Esophagus muscularis mucosa (tissue), 4 donors: Measurements from ENCODE around the gene ZSCAN2. TPM values are rescaled to one million over a fixed set of nuclear protein-coding genes. Genes with fewer than 3 reads are reported as not detected.
A peak's percentile ranks its signal among the peaks of the same experiment; 100 is the strongest.

Source experiments
- DNase-seq: peaks from one replicate; pipeline ENCODE4 v3.0.0-alpha.2; 2017; ENCODE audit errors: extremely low spot score
- H3K27ac ChIP-seq, 4 donors: fragments of 200-600 bp; sonication (generic); replicated peaks in 1 of 4; 1 replicate in 3 of 4; 2 replicates in 1 of 4; pipeline ENCODE4 v1.5.1; 2016 to 2019; ENCODE audit warnings: mild to moderate bottlenecking in 1 of 4
- H3K27me3 ChIP-seq, 4 donors: fragments of 200-600 bp; sonication (generic); one replicate each; pipeline versions ENCODE4 v1.5.1 to v1.6.0; 2016 to 2019
- H3K36me3 ChIP-seq, 4 donors: fragments of 200-600 bp; sonication (generic); one replicate each; pipeline ENCODE4 v1.5.1; 2016 to 2019
- H3K4me1 ChIP-seq, 4 donors: fragments of 200-600 bp; sonication (generic); one replicate each; pipeline ENCODE4 v1.5.1; 2016 to 2019
- H3K4me3 ChIP-seq, 4 donors: fragments of 200-600 bp; sonication (generic); 1 replicate in 2 of 4; 2 replicates in 2 of 4; pipeline ENCODE4 v1.5.1; 2016 to 2019; ENCODE audit warnings: mild to moderate bottlenecking in 4 of 4, moderate library complexity in 1 of 4
- H3K9me3 ChIP-seq, 4 donors: fragments of 200-600 bp; sonication (generic); 1 replicate in 3 of 4; 2 replicates in 1 of 4; pipeline ENCODE4 v1.5.1; 2016 to 2019
- CTCF ChIP-seq, 3 experiments: fragments of 200-600 bp in 2 of 3; fragments of 450-650 bp in 1 of 3; sonication (generic) in 2 of 3; IDR thresholded peaks; one replicate each; pipeline ENCODE4 v1.5.1; 2017 to 2019; ENCODE audit warnings: antibody characterized with exemption in 3 of 3, mild to moderate bottlenecking in 2 of 3, moderate library complexity in 1 of 3
- EP300 ChIP-seq: sonication (generic); formaldehyde crosslinking; IDR thresholded peaks from one replicate; pipeline ENCODE4 v1.6.1; 2017; ENCODE audit warnings: antibody characterized with exemption
- POLR2A ChIP-seq: fragments of 450-650 bp; IDR thresholded peaks from one replicate; pipeline ENCODE4 v1.6.1; 2017; ENCODE audit warnings: antibody characterized with exemption, moderate library complexity, mild to moderate bottlenecking, low read depth
- POLR2AphosphoS5 ChIP-seq, 2 donors: sonication (generic); formaldehyde crosslinking; IDR thresholded peaks; one replicate each; pipeline ENCODE4 v1.6.1; 2017; ENCODE audit warnings: antibody characterized with exemption in 2 of 2
- WGBS: methylation state at CpG from one replicate; pipeline ENCODE4 v1.1.5; 2018; 5-methylcytosine and 5-hydroxymethylcytosine counted together
- intact Hi-C: fragments of 100-400 bp; cut with DNase I; formaldehyde crosslinking; loops from one replicate; pipeline ENCODE4 v1.15.1; 2023
- total RNA-seq, 4 donors: library from RNA; depleted of rRNA; stranded (reverse); fragments of >200 nt; gene quantifications; one replicate each; pipeline versions ENCODE4 v1.1.0 to v1.2.1, GENCODE V29; 2016

Gene ZSCAN2
- total RNA-seq, 4 donors from 2014 or later: 4.6 to 9.5 (median 7.7) TPM

GRCh38 chr15:84599906-84600305 is 903 bp upstream of the ZSCAN2 start:
- Histone ChIP-seq H3K36me3 (peaks cover 0 to 12% (median 8%) of the 10 kb centered on the region in 4 donors), H3K27ac (peak overlapping the region; percentile 31 to 79 (median 72)), H3K4me3 (peak overlapping the region; percentile 66 to 84 (median 78)), H3K4me1 (peaks cover 8 to 31% (median 21%) of the 10 kb centered on the region in 4 donors), H3K9me3 (no peaks in the 10 kb centered on the region), H3K27me3 (no peaks in the 10 kb centered on the region)
- 81% methylated on average over 10 of the region's 10 CpGs for WGBS
- intact Hi-C loops: loop anchor here (2.0 kb wide), 1 partner anchor 59 kb away; the partner anchor contains the start of gene NMB
- DNase-seq: no peak
- no peak for TF ChIP-seq CTCF (IDR thresholded peaks at IDR 0.05)
- no peak for TF ChIP-seq POLR2A
- no peak for TF ChIP-seq POLR2AphosphoS5 (IDR thresholded peaks at IDR 0.05)
- TF ChIP-seq EP300: no peak

- peak overlapping the region; percentile 57 to 79 (median 72) for H3K27ac ChIP-seq
- peak; percentile 95 for DNase-seq
- H3K36me3 ChIP-seq: peaks cover 0 to 16% (median 10%) of the 10 kb centered on the region in 4 donors
- H3K4me3 ChIP-seq: peak overlapping the region; percentile 66 to 84 (median 78)
- peaks cover 8 to 35% (median 22%) of the 10 kb centered on the region in 4 donors for H3K4me1 ChIP-seq
- 0% methylated on average over 20 of the region's 20 CpGs for WGBS
- no peak for TF ChIP-seq CTCF (IDR thresholded peaks at IDR 0.05)
- no peak for TF ChIP-seq POLR2AphosphoS5 (IDR thresholded peaks at IDR 0.05)
- TF ChIP-seq EP300: no peak
- no peak for TF ChIP-seq POLR2A
- intact Hi-C loops: loop anchor here (2.0 kb wide), 1 partner anchor 58 kb away; the partner anchor contains the start of gene NMB
- no peaks in the 10 kb centered on the region for H3K27me3 ChIP-seq
- H3K9me3 ChIP-seq: no peaks in the 10 kb centered on the region
Observed at GRCh38 chr15:84600331-84600686, 500 bp upstream of the ZSCAN2 start.

- 12% methylated on average over 6 of the region's 6 CpGs for WGBS
- Histone ChIP-seq H3K27ac (no peak overlapping the region), H3K9me3 (no peaks in the 10 kb centered on the region), H3K36me3 (peaks cover 0 to 27% (median 19%) of the 10 kb centered on the region in 4 donors), H3K27me3 (no peaks in the 10 kb centered on the region), H3K4me3 (peak overlapping the region; percentile 66 to 84 (median 78)), H3K4me1 (peaks cover 8 to 40% (median 24%) of the 10 kb centered on the region in 4 donors)
- TF ChIP-seq POLR2A (no peak), EP300 (no peak), CTCF (IDR thresholded peaks at IDR 0.05) (no peak), POLR2AphosphoS5 (IDR thresholded peaks at IDR 0.05) (no peak)
- no peak for DNase-seq
- intact Hi-C loops: loop anchor here (2.0 kb wide), 1 partner anchor 57 kb away; the partner anchor contains the start of gene NMB
Observed at GRCh38 chr15:84601555-84601838, 688 bp downstream of the ZSCAN2 start.

GRCh38 chr15:84603630-84604379 is 3.0 kb downstream of the ZSCAN2 start:
- no peaks in the 10 kb centered on the region for H3K9me3 ChIP-seq
- peaks cover 8 to 40% (median 24%) of the 10 kb centered on the region in 4 donors for H3K4me1 ChIP-seq
- H3K27ac ChIP-seq: no peak overlapping the region
- no peak for TF ChIP-seq POLR2AphosphoS5 (IDR thresholded peaks at IDR 0.05)
- TF ChIP-seq EP300: no peak
- no peak for TF ChIP-seq CTCF (IDR thresholded peaks at IDR 0.05)
- TF ChIP-seq POLR2A: no peak
- H3K4me3 ChIP-seq: no peak overlapping the region
- intact Hi-C loops: no loop called here
- no peaks in the 10 kb centered on the region for H3K27me3 ChIP-seq
- 87% methylated on average over 13 of the region's 14 CpGs for WGBS
- H3K36me3 ChIP-seq: peaks cover 0 to 41% (median 25%) of the 10 kb centered on the region in 4 donors
- no peak for DNase-seq
